HG02981 (cell line): Measurements from ENCODE around the gene METTL8.
"Not testable (repeated sequence)": the region's sequence is repeated elsewhere in the genome, so short reads cannot be mapped to it uniquely, and the experiment has no call there.

Experiments
- ATAC-seq: cut with Tn5 transposase; IDR thresholded peaks from one replicate; pipeline ENCODE4 v1.9.1; 2021; ENCODE audit warnings: mild to moderate bottlenecking, moderate library complexity; ENCODE audit not compliant: unreplicated experiment

The METTL8 gene

GRCh38 chr2:171430516-171431410 is 3.0 kb downstream of the METTL8 start:
- ATAC-seq: no peak

GRCh38 chr2:171422710-171423495 is 10.9 kb downstream of the METTL8 start:
- not testable (repeated sequence) for ATAC-seq

- no peak for ATAC-seq
Measured at GRCh38 chr2:171420728-171421563, 12.8 kb downstream of the METTL8 start.

- ATAC-seq: no peak
Measured at GRCh38 chr2:171419333-171419732, 14.5 kb downstream of the METTL8 start.

DNA sequence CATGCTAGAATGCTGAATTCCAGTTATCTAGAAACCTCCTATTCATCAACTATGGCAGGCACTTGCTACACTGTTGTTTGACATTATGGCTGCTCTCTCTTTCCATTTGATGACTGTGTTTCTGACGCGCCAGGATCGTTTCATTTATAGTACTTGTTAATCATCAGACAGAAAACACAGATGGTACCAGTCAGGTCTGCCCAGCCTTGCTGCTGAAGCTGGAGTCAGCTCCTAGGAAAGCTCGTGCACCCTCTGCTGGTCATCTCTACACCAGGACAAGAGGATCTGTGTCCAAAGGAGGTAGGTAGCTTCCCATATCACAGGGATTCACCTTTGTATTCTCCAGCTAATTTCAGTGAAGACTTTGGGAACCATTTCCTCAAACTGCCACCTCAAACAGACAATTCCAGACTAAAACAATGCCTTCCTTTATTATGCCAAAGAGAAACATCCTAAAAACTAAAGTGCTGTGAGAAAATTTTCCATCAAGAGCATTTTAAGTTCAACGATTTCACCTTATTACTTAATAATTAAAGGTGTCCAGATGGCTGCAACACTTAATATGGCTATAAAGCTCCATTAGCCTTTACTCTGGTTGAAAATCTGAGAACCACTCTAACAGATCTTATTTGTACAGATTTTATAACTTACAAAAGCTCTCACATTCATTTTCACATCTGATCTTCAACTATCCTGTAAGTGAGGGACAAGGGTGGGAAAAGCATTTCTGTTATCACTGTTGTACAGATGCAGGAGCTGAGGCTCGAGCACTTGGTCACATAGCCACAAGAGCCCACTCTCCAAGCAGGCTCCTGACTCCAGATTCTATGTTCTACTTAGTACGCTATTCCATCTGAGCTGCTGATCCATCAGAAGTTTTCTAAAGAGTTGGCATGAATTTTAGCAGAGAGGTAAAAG is 17.5 kb downstream of the METTL8 start:
- peak; percentile 94 for ATAC-seq

GRCh38 chr2:171414645-171415044 is 19.1 kb downstream of the METTL8 start:
- not testable (repeated sequence) for ATAC-seq

GRCh38 chr2:171412571-171413175 is 21.1 kb downstream of the METTL8 start:
- no peak for ATAC-seq

DNA sequence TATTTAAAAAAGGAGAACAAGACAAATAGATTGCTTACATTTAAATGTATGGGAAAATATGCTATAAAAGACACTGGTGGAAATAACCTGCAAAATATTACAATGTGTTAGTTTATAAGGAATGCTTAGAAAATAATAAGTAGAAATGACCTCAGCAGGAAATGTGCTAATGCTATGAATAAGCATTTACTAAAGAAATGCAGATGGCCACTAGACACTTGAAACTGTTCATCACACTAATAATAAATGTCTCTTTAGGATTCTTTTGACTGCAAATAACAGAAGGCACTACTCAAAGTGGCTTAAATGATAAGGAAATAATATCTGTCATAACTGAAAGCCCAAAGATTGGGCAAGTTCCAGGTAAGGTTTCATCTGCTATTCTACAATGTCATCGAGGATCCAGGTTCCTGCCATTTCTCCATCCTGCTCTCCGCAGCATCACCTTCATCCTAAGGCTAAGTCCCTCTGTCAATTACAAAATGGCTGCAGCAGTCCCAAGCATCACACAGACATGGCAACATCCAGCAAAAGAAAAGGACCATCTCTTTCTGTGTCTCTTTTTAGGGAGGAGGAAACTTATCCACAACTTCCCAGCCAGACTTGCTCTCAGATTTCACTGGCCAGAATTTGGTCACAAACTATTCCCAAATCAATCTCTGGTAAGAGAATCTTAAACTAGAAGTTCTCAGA is 21.9 kb downstream of the METTL8 start:
- no peak for ATAC-seq

GRCh38 chr2:171411214-171411613 is 22.6 kb downstream of the METTL8 start:
- no peak for ATAC-seq

GRCh38 chr2:171410624-171411023 is 23.2 kb downstream of the METTL8 start:
- ATAC-seq: no peak

- ATAC-seq: no peak
Measured at GRCh38 chr2:171410101-171410500, 23.7 kb downstream of the METTL8 start.

DNA sequence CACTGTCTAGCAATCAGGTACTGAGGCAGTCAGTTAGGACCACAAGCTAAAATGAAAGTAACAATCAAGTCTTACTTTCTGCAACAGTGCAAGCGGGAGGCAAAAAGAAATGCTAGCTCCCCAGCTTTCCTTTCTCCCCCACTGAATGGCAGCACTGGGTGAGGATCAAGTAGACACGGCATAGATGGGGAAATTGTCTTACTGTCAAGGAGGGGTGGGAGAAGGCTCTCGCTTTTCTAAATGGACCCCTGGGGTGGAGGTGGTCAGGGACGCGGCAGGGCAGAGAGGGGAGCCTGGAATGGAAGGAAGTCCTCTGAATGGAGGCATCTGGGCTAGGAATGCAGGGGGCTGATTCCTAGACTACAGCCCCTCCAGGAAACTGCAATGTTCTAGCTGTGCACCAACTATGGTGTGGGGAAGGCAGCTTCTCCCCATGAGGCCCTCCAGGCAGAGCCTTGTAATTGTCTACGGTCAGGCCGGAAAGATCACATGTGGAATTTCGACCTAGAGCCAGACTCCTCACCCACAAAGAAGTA is 24.3 kb downstream of the METTL8 start:
- no peak for ATAC-seq

DNA sequence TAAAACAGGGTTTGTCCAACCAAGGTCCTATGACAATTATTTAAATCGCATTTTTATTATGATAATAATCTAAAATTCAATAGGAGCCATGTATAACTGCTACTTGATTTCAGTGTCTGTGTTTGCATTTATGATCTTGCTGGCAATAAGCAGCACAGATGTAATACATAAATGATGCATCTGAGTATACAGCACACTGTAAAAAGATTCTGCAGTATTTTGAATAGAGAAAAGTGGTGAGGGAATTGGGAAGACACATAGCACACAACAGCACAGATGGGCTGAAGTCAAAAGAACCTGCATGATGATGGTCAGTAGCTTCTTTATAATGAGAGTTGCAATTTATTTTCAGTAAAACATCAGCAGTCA is 26.1 kb downstream of the METTL8 start:
- ATAC-seq: no peak

DNA sequence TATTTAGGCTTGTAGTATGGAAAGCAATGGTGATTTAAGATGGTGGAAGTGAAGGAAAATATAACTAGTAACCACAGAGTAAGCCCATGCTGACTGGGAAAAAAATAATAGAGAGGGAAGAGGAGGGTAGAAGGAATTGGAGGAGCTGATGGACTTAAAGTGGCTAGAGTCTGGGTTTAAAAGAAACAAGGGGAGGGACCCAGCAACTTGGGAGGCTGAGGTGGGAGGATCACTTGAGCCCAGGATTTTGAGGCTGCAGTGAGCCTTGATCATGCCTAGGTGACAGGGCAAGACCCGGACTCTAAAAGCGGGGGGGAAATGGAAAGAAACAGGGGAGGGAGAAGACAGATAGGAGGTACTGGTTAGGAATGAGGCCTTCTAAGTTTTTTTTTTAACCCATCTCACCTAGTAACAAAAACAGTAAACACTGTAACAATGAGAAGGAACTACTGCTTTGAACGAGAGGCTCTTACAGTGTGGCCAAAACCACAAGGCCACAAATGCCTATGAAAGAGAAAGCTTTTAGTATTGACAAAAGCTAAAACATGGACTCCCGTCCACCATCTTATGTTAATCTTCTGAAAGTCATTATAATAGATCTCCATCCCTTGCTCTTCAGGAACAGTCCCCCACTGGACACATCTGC is 26.6 kb downstream of the METTL8 start:
- peak; percentile 70 for ATAC-seq

DNA sequence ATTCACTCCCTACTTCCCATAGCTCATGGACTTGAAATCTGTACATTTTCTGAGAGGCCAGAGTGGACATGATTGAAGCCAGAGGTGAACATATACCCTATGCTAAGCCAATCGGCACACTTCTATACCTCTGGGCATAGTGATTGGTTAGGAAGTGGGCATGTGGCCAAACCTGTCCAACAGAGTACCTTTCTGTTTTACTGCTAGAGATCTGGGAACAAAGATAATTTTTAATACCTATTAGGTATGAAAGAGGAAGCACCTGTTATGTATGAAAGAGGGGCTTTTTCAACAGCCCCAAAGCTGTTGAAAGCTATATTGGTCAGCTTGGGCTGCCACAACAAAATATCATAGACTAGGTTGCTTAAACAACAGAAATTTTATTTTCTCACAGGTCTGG is 27.7 kb downstream of the METTL8 start:
- peak; percentile 64 for ATAC-seq

DNA sequence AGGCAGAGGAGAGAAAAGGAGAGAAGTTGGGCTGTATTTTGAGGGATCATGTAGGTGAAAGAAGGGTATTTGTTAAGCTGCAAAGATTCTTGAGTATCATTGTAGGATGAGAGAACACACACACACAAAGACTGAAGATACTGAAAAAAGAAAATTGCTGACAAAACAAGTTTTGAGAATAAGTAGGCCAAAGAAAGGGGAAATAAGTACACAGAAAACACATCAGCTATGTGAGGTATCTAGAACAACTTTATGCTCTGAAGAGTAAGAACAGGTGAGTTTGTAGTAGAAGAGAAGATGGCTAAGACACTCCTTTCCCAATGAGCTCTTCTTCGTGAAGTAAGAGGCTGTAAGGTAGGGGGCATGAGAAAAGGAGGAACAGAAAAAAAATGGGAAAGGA is 28.2 kb downstream of the METTL8 start:
- ATAC-seq: no peak

DNA sequence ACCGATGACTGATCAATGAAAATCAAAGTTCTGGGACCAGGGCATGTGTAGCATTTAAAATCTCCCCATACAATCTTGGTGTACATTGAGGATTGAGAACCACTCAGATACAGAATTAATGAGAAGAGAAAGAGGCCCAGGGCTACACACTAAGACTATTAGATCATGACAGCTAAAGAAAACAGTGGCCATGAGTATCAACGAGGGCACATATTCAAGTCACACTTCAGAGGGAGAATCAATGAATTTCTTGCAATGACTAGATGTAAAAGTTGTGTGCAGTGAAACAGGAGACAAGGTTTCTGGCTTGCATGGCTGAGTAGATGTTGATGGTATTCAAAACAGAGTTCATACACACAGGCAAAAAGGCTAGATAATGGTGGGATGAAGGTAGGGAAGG is 29.1 kb downstream of the METTL8 start:
- ATAC-seq: no peak

DNA sequence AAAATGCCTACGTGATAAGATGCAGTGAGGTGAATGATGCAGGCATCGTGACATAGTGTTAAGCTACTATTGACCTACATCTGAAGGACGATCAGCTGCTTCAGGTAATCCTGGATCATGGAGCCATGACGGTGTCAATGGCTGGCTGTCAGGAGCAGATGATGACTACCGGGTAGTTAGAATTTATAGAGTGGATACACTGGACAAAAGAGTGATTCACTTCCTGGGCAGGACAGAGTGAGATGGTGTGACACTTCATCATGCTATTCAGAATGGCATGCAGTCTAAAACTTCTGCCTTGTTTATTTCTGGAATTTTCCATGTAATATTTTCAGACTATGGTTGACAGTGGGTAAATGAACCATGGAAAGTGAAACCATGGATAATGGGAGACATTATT is 29.5 kb downstream of the METTL8 start:
- no peak for ATAC-seq
